Melanocyte of skin (primary cell): Measurements from ENCODE around the gene POMGNT1. TPM values are rescaled to one million over a fixed set of nuclear protein-coding genes. Genes with fewer than 3 reads are reported as not detected.

Source experiments
- small RNA-seq, 2 donors: library from RNA; depleted of rRNA; stranded (forward); fragments of <200 nt; gene quantifications; one replicate each; pipeline ENCODE3, GENCODE V24; 2012
- total RNA-seq, 2 donors: library from RNA; depleted of rRNA; stranded (reverse); fragments of >200 nt; gene quantifications; 2 replicates each; pipeline ENCODE4 v1.2.3, GENCODE V29; 2012

The POMGNT1 gene
- 10 to 100 TPM; 86.4 to 96.9 TPM for total RNA-seq

DNA sequence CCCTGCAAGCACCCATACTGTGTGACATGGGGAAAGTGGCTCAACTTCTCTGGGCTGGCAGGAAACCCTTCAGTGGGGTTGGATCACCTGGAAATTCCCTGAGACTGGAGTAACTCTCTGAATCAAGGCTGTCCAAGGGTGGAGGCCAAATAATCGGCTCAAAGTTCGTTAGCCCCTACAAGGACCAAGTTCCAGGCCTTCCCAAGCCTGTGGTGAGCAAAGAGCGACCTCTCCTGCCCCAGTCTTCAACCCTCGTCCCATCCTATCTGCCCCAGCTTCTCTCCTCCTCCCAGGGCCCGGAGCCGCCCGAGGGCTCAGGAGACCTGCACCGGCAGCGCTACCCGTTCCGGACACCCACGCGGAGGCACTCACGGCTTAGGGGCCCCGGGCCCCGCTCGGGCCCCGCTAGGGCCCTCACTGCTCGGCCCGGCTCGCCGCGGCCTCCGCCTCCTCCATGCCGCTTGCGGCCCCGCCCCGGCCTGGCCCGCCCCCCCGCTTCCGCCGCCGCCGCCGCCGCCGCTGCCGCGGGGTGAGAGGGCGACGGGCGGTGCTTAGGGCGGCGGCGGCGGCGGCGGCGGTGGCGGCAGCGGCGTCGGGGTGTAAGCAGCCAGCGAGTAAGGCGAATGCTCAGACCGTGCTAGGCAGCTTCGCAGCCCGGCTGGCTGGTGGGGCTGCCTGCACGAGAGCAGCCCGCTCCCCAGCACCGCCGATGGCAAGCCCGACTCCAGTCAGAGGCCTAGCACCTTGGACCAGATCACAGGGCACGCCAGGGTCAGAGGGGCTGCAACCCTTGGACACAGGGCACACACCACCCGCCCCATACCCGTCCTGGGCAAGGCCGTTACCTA lies at the start of gene POMGNT1:
TSS of gene POMGNT1 (minus strand) at position 471 of the 848 bp plus-strand sequence. CDS start 613 bp downstream, outside the sequence.

DNA sequence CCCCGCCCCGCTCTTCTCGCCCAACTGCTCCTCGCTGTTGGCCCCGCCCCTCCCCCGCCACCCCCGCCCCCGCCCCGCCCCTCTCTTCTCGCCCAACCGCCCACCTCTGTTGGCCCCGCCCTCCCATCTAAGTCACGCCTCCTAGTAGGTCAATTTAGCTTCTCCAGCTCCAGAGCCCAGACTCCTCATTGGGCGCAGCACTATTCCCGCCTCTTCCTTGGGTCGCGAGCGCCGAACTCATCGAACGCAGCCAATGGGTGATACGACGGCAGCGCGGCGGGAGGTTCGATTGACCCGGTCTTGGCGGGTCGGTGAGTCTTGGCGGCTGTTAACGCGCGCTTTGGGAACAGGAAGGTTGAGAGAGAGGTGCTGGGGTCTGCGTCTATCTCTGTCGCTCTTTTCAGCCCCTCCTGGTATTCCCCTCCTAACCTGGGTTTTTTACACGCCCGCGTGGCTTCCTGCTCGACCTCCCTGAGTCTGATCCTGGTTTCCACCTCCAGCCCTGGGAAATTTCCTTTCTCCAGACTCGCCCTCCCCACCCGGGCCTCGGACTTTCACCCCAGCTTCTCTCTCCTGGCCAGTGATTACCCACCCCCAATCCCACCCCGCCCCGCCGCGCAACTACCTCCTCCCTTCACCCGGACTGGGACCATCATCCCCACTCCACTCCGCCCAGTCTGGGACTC lies 49.3 kb upstream of the POMGNT1 start, which contains the start of gene RAD54L:
TSS of gene RAD54L (plus strand) at position 328 of the 686 bp plus-strand sequence. CDS start 643 bp downstream, outside the sequence.

DNA sequence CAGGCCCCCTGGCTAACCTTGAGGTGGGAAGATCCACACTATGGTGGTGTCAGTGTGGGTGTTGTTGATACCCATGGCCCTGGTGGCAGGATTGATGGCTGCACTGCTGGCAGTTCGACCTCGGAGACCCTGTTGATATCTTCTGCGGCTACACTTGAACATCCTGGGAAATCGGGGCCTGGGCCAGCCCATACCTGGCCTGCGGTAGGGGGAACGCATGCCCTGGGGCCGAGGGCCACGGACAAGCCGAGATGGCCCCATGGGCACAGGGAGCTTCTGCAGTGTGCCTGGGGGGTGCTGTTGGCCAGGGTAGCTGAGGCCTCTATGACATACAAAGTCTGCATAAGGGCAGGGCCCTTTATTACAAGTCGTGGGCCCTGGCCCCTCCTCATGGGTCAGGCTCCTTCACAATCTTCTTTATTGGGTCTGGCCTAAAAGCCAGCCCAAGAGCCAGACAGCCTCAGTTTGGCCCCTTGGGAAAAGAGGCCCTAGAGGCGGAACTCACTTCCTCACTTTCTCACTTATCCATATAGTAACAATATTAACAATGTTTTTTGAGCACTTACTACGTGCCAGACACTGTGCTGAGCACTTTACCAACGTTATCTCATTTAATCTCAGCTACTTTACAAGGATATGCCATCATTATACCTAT lies 21.9 kb downstream of the POMGNT1 start, which contains the start of gene P3R3URF:
TSS of gene P3R3URF (minus strand) at position 278 of the 655 bp plus-strand sequence. CDS start at position 261, 17 bp downstream.

DNA sequence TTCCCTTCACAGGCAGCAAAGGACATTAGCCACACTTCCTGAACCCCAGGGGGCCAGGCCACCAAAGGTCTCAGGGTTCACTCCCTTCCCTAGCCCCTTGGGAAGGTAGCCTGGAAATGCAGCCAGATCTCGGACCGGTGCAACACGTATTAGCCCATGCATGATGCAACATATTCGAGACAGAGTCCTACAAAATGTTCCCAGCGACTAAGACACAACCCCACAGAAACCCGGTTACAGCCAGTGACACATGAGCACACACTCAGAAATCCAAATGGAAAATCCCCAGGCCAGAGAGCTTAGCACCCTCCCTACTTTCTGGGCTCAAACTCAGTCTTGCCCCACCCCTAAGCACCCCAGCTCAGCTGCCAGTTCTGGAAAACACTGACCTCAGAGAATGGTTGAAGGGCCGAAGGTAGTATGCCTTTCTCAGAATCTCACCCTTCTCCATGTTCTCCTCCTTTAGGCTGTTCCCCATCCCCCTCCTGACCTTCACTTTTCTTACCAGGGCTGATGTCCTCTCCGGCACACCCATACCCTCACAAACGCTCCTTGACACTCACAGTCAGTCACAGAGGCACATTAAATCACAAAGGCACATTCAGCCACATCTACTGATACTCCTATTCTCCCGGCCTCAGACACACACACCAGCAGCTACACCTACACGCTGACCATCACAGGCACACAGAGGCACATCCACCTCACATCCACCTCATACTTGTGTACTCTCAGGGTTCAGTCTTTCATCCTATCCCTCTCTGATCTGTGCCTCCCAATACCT lies 23.6 kb downstream of the POMGNT1 start, which contains the start of gene TSPAN1:
TSS of gene TSPAN1 (plus strand) at position 640 of the 784 bp plus-strand sequence. CDS start 6,021 bp downstream, outside the sequence.

Small RNAs within 50 kb of the gene (small RNA-seq; reads per million reads assigned to genes)
- gene AL672043.1: 0 reads per million in 2 donors

Other genes with a start within 250 kb of the POMGNT1 start
- 10 to 100 TPM in 1 of 2 donors, 1 to 10 TPM in 1; 6.7 to 14.5 TPM for gene PIK3R3, start 65.8 kb downstream of the POMGNT1 start, total RNA-seq
- gene TSPAN1, start 23.3 kb downstream of the POMGNT1 start, total RNA-seq: under 1 TPM in 1 of 2 donors, not detected in 1; 1.00 TPM
- not detected for gene P3R3URF, start 21.9 kb downstream of the POMGNT1 start, total RNA-seq
- gene LURAP1, start 4.9 kb upstream of the POMGNT1 start, total RNA-seq: 10 to 100 TPM; 12.3 to 14.5 TPM
- gene RAD54L, start 49.3 kb upstream of the POMGNT1 start, total RNA-seq: 10 to 100 TPM in 1 of 2 donors, 1 to 10 TPM in 1; 4.5 to 13.0 TPM
- 10 to 100 TPM; 86.7 to 90.9 TPM for gene LRRC41, start 105.2 kb upstream of the POMGNT1 start, total RNA-seq
- 100 to 1,000 TPM; 258 to 297 TPM for gene UQCRH, start 105.3 kb upstream of the POMGNT1 start, total RNA-seq
- gene NSUN4, start 142.4 kb upstream of the POMGNT1 start, total RNA-seq: 10 to 100 TPM; 23.1 to 26.6 TPM
- gene FAAH, start 195.9 kb upstream of the POMGNT1 start, total RNA-seq: 1 to 10 TPM; 1.3 to 5.9 TPM